Astrocyte of the spinal cord (primary cell): ENCODE data around the gene ARG2.

ENCODE experiments used
- DNase-seq: peaks from one replicate; pipeline ENCODE4 v3.0.0; 2011; ENCODE audit warnings: low read depth, low spot score
- H3K4me3 ChIP-seq: 2 replicates; pipeline ENCODE4 v1.5.1; 2011; ENCODE audit warnings: low read depth, mild to moderate bottlenecking, low read length, moderate library complexity
- CTCF ChIP-seq: IDR thresholded peaks from 2 replicates; pipeline ENCODE4 v1.5.1; 2012; ENCODE audit warnings: low read depth, mild to moderate bottlenecking, low read length, inconsistent platforms
- in situ Hi-C: cut with HindIII; loops from 2 replicates; pipeline ENCODE4 v1.10.0; 2017; ENCODE audit warnings: low sequenced_read_pairs

Gene ARG2

GRCh38 chr14:67633451-67634147, 13.9 kb downstream of the ARG2 start:
- in situ Hi-C loops = no loop called here
- TF ChIP-seq CTCF = no peak
- no peak for DNase-seq
- no peak overlapping the region for H3K4me3 ChIP-seq

- TF ChIP-seq CTCF = no peak
- H3K4me3 ChIP-seq = no peak overlapping the region
- DNase-seq = peak; percentile 17
- in situ Hi-C loops = no loop called here
Measured at GRCh38 chr14:67636361-67636919, 16.7 kb downstream of the ARG2 start.

DNA sequence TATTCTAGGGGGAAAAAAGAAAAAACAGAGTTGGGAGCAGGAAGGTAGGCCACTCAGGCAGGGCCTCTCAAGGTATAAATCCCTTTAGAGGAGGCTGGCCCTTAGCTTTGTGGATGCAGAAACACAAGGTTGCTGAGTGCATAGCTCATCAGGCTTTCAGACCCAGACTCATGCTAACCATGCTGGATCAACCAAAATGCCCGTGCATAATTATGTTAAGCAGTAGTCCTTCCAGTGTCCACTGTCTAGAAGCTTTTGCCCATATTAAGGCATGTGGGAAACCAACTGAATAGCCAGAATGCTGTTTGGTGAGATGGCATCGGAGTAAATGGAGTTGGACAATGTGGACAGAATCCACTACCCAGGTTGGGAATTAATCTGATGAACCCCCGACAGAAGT, 18.9 kb downstream of the ARG2 start:
- no peak for DNase-seq
- no peak for TF ChIP-seq CTCF
- H3K4me3 ChIP-seq = no peak overlapping the region
- in situ Hi-C loops = no loop called here

DNA sequence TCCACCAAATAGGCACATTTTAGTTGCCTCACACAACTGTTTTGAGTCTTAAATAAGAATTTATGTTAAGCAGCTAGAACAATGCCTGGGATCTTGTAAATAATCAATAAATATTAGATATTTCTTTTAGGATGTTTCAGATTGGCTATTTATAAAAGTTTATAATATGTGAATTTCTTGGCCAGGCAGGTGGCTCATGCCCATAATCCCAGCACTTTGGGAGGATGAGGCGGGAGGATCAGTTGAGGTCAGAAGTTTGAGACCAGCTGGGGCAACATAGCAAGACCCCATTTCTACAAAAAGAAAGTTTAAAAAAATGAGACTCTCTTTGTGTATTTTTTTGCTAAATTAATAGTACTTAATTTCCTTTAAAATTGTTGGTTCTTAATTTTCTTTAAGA, 21.8 kb downstream of the ARG2 start:
- no peak for DNase-seq
- no peak overlapping the region for H3K4me3 ChIP-seq
- no peak for TF ChIP-seq CTCF
- in situ Hi-C loops = no loop called here

DNA sequence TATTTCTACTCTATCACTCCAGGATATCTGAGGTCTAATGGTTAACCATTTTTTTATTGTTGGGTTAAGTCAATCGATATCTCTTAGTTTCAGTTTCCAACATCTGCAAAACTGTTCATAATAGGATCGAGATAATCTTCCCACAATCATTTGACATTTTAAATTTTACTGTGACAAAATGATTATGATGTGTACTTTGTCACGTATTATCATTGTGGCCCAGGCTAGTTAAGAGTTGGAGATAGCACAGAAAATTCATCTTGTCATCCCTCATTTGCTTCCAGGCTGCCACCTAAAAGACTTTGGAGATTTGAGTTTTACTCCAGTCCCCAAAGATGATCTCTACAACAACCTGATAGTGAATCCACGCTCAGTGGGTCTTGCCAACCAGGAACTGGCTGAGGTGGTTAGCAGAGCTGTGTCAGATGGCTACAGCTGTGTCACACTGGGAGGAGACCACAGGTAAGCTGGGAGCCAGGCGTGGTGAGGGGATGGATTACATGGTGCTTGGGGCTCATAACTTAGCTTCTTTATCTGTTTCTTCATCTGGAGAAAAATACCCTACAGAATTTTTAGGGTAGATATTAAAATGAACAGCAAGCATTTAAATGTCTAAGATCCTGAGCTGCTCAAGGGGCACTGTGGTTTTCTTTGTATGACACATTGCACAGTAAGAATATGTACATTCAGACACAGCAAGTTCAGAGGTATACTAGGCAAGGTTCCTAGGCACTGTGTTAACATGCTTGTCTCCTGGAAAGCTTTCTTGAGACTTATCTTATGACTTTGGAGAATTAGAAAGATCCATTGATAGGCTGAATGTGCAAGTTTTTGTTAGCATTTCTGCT, 22.4 kb downstream of the ARG2 start:
- DNase-seq = no peak
- H3K4me3 ChIP-seq = no peak overlapping the region
- TF ChIP-seq CTCF = no peak
- in situ Hi-C loops = no loop called here

DNA sequence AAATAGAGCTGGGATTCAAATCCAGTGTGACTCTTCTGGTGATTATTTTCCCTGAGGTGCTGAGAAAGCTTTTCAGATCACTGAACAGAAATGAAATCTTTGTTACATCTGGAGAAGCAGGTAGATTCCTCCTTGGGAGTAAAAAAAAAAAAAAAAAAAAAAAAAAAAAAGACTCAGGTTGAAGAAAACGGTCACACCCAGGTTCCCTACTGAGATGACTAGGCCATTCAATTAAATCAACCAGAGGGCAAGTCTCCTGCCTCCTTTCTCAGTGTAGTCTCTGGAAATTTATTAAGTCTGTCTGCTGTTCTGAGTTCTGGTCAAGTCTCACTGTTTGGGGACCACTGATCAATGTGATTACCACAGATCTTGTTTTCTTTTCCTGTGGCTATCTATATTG, 24.0 kb downstream of the ARG2 start:
- TF ChIP-seq CTCF = no peak
- in situ Hi-C loops = no loop called here
- H3K4me3 ChIP-seq = no peak overlapping the region
- no peak for DNase-seq
